GM12872 (cell line): ENCODE results near the gene SERF2.

Experiments used
- TF ChIP-seq, protein P1 (sequence below): IDR thresholded peaks from 3 replicates; pipeline ENCODE4 v1.5.1; 2011; ENCODE audit warnings: low read depth, mild to moderate bottlenecking, low read length, moderate library complexity; ENCODE audit not compliant: insufficient read depth

The SERF2 gene

GRCh38 chr15:43795997-43796396 is 3.9 kb downstream of the SERF2 start:
- TF ChIP-seq, protein P1, sequence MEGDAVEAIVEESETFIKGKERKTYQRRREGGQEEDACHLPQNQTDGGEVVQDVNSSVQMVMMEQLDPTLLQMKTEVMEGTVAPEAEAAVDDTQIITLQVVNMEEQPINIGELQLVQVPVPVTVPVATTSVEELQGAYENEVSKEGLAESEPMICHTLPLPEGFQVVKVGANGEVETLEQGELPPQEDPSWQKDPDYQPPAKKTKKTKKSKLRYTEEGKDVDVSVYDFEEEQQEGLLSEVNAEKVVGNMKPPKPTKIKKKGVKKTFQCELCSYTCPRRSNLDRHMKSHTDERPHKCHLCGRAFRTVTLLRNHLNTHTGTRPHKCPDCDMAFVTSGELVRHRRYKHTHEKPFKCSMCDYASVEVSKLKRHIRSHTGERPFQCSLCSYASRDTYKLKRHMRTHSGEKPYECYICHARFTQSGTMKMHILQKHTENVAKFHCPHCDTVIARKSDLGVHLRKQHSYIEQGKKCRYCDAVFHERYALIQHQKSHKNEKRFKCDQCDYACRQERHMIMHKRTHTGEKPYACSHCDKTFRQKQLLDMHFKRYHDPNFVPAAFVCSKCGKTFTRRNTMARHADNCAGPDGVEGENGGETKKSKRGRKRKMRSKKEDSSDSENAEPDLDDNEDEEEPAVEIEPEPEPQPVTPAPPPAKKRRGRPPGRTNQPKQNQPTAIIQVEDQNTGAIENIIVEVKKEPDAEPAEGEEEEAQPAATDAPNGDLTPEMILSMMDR: no peak

GRCh38 chr15:43796566-43796965 is 4.4 kb downstream of the SERF2 start:
- TF ChIP-seq, protein P1: no peak

DNA sequence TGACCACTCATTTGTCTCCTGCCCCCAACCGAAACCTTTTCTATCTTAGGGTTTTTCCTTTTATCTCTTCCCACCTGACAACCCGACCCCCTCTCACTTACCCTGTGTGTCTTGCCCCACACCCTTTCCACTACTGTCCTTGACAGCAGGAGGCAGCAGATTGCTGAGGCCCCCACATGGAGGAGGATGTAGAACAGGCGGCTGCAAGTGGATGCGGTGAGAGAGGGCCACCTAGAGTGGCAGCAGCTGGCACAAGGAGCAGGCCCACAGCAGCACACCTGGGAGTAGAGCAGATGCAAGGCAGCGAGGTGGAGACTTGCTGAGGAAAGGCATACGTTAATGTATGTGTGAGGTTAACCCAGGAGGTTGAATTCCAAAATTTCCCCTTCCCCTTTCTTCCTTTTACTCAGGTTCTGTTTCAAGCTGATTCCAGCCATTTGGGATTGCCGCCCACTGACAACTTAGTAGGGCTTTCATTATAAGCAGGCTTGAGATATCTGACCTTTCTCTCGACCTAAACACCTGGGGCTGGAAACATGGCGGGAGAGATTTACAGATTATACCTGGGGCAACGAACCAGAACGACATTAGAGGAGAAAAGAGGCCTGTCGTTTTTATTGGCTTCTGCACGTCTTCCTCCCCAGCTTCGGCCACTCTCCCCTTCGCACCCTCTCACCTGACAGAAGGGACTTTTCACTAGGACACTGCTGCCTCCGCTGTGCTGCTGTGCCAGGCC is 7.3 kb downstream of the SERF2 start:
- TF ChIP-seq, protein P1: no peak

DNA sequence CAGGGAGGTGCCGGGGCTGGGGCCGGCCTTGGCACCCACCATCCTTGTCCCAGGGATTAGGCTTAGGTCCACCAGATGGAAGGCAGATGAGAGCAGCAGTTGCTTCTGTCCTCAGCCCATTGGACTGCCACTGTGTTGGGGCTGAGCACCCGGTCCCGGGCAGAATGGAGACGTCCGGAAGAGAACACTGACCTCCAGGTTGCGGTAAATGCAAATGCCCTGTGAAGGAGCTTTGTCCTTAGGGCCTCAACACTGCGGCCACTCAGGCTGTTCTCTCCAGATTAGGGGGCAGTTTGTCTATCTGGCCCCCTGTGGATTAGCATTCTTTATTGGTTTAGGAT is 7.8 kb downstream of the SERF2 start, which contains the start of gene SERINC4:
SERINC4 (minus strand) TSS at position 276 of the 341 bp plus-strand sequence; CDS start at position 42, 234 bp downstream.
- TF ChIP-seq, protein P1: no peak

DNA sequence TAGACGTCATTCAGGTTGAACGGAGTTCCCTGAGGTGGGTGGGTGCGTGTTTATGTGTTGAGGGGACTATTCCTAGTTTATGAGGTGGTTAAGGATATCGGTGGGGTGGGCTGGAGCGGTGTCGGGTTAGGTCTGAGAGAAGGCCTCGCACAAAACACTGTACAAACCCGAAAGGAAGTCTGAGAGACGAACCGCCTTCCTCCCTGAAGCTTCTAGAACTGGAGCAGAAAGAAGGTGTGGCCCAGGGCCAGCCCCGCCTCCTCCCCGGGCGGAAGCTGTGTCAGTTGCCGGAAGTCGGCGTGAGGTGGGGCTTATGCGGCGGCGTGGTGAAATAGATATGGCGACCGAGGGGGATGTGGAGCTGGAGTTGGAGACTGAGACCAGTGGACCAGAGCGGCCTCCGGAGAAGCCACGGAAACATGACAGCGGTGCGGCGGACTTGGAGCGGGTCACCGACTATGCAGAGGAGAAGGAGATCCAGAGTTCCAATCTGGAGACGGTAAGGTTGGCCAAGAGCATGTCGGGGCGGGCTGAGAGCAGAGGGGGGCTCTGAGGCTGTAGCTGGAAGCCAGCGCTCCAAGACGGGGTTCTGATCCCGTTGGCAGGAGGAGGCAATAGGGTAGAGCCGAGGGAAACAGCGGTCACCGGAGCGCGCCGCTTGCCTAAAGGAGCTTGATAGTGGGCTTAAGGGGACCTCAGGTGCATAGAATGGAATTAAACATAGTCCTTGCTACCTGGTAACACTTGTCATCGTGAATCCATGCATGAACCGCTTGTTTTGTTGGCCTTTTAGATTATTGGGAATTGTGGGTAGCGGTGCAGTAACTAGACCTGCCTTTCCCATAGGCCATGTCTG is 8.4 kb downstream of the SERF2 start, which contains the start of gene HYPK:
HYPK (plus strand) TSS at position 314 of the 856 bp plus-strand sequence; CDS start at position 338, 24 bp downstream.
- TF ChIP-seq, protein P1: no peak

- TF ChIP-seq, protein P1: no peak
Measured at GRCh38 chr15:43808435-43808950, 16.4 kb downstream of the SERF2 start.
